Thoracic aorta (tissue), 2 donors: ENCODE results near the gene SETBP1. TPM values are rescaled to one million over a fixed set of nuclear protein-coding genes. Genes with fewer than 3 reads are reported as not detected.

Source experiments
- ATAC-seq: fragments of 150-250 bp; one replicate; pipeline ENCODE4 v1.8.0; 2017; ENCODE audit warnings: low read depth; ENCODE audit not compliant: insufficient number of reproducible peaks, low FRiP score
- DNase-seq: peaks from one replicate; pipeline ENCODE4 v3.0.0-alpha.2; 2020; ENCODE audit warnings: low spot score
- H3K27ac ChIP-seq, 2 donors: fragments of 200-600 bp; sonication (generic); 1 replicate in 1 of 2; 2 replicates in 1 of 2; pipeline ENCODE4 v1.5.1; 2016; ENCODE audit warnings: mild to moderate bottlenecking in 2 of 2, moderate library complexity in 2 of 2
- H3K27me3 ChIP-seq: fragments of 200-600 bp; sonication (generic); replicated peaks from 2 replicates; pipeline ENCODE4 v1.6.0; 2016; ENCODE audit warnings: mild to moderate bottlenecking; ENCODE audit not compliant: insufficient read depth
- H3K36me3 ChIP-seq: fragments of 200-600 bp; sonication (generic); one replicate; pipeline ENCODE4 v1.5.1; 2016
- H3K4me1 ChIP-seq, 2 donors: fragments of 200-600 bp; sonication (generic); 1 replicate in 1 of 2; 2 replicates in 1 of 2; pipeline versions ENCODE4 v1.5.1 to v1.6.0; 2016; ENCODE audit warnings: low read depth in 2 of 2, mild to moderate bottlenecking in 1 of 2; ENCODE audit not compliant: control insufficient read depth in 1 of 2
- H3K4me3 ChIP-seq: fragments of 200-600 bp; sonication (generic); 2 replicates; pipeline ENCODE4 v1.5.1; 2016; ENCODE audit warnings: mild to moderate bottlenecking
- H3K9me3 ChIP-seq: fragments of 200-600 bp; sonication (generic); 2 replicates; pipeline ENCODE4 v1.5.1; 2016
- CTCF ChIP-seq: fragments of 200-600 bp; sonication (generic); IDR thresholded peaks from one replicate; pipeline ENCODE4 v1.5.1; 2019; ENCODE audit warnings: antibody characterized with exemption
- total RNA-seq, 2 donors: library from RNA; depleted of rRNA; stranded (reverse); fragments of >200 nt; gene quantifications; one replicate each; pipeline versions ENCODE4 v1.1.0 to v1.2.3, GENCODE V29; 2016

SETBP1 gene
- 10 to 100 TPM; 39.3 to 50.2 TPM for total RNA-seq

- H3K4me3 ChIP-seq: peak within 1 kb of the TSS; percentile 79
- H3K4me1 ChIP-seq: peaks cover 4 to 24% of the 10 kb centered on the region in 2 donors
- peak within 1 kb of the TSS; percentile 78 to 97 for H3K27ac ChIP-seq
- H3K36me3 ChIP-seq: no peaks in the 10 kb centered on the region
- TF ChIP-seq CTCF: peak; percentile 19
- H3K27me3 ChIP-seq: no peaks in the 10 kb centered on the region
- ATAC-seq: peak; percentile 21
- H3K9me3 ChIP-seq: no peaks in the 10 kb centered on the region
- DNase-seq: peak; percentile 51
Observed at GRCh38 chr18:44680273-44681075, at the start of gene SETBP1. Gene SETBP1, plus strand, starts transcription at chr18:44680888. Its CDS starts 20,459 bp downstream, at chr18:44701347.

GRCh38 chr18:44632469-44633145, 48.1 kb upstream of the SETBP1 start:
- ATAC-seq: no peak
- TF ChIP-seq CTCF: no peak
- DNase-seq: no peak
- no peak overlapping the region for H3K4me3 ChIP-seq
- no peaks in the 10 kb centered on the region for H3K9me3 ChIP-seq
- H3K27me3 ChIP-seq: no peaks in the 10 kb centered on the region
- H3K27ac ChIP-seq: no peak overlapping the region
- no peaks in the 10 kb centered on the region for H3K36me3 ChIP-seq
- H3K4me1 ChIP-seq: no peaks in the 10 kb centered on the region

- DNase-seq: no peak
- no peak for ATAC-seq
- Histone ChIP-seq H3K9me3 (no peaks in the 10 kb centered on the region), H3K27ac (no peak overlapping the region), H3K27me3 (no peaks in the 10 kb centered on the region), H3K36me3 (no peaks in the 10 kb centered on the region), H3K4me3 (no peak overlapping the region), H3K4me1 (no peaks in the 10 kb centered on the region)
- no peak for TF ChIP-seq CTCF
Observed at GRCh38 chr18:44635546-44635945, 45.1 kb upstream of the SETBP1 start.

GRCh38 chr18:44636241-44636640, 44.4 kb upstream of the SETBP1 start:
- Histone ChIP-seq H3K36me3 (no peaks in the 10 kb centered on the region), H3K27ac (no peak overlapping the region), H3K27me3 (no peaks in the 10 kb centered on the region), H3K4me1 (no peaks in the 10 kb centered on the region), H3K4me3 (no peak overlapping the region), H3K9me3 (no peaks in the 10 kb centered on the region)
- no peak for DNase-seq
- ATAC-seq: no peak
- no peak for TF ChIP-seq CTCF

GRCh38 chr18:44637210-44638033, 43.3 kb upstream of the SETBP1 start:
- no peak for TF ChIP-seq CTCF
- Histone ChIP-seq H3K36me3 (no peaks in the 10 kb centered on the region), H3K9me3 (no peaks in the 10 kb centered on the region), H3K4me1 (no peaks in the 10 kb centered on the region), H3K27me3 (no peaks in the 10 kb centered on the region), H3K4me3 (no peak overlapping the region), H3K27ac (no peak overlapping the region)
- ATAC-seq: no peak
- no peak for DNase-seq
